HG02885 (cell line): ENCODE results near the gene KIAA1755.
"Not testable (repeated sequence)": the region's sequence is repeated elsewhere in the genome, so short reads cannot be mapped to it uniquely, and the experiment has no call there.

Source experiments
- ATAC-seq: cut with Tn5 transposase; IDR thresholded peaks from one replicate; pipeline ENCODE4 v1.9.1; 2021; ENCODE audit warnings: mild to moderate bottlenecking; ENCODE audit not compliant: unreplicated experiment, poor library complexity

KIAA1755 gene

DNA sequence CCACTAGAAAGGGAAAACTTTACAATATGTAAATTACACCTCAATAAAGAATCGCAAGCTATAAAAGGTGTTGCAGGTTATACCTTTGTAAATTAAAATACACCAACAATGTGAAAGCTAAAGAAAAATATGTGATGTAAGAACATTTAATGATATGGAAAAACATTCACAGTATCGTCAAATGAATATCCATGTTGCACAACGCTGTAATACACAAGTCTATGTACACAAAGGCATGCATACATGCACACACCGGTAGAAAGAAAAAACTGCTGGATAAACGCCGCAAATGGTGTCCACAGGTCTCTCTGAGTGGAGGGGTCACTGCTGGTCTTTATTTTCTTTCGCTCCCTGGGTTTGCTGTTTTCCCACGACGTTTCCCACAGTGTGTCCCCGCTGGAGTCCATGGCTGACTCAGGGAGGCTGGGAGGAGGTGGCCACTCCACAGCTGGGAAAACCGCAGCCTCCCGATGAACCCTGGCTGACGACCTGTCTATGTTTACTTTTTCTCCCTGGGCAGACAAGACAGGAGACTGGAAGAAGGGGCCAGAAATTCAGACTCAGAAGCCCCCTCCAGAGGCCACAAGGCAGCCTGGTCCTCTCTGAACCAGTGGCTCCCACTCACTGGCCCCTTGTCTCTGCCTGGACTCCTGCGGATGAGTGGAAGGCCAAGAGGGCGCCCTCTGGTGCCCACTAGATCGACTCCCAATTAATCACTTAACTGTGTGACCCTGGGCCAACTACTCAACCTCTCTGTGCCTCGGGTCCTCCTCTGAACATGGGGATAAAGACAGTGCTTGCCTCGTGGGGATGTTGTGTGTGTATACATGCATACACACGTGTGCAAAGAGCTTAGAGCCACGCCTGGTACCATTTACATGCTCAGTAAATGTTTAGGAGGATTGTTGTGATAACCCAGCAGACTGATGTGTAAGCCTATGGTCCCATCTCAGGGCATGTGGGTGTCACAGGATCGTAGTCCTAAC, 30.6 kb upstream of the KIAA1755 start:
- no peak for ATAC-seq

DNA sequence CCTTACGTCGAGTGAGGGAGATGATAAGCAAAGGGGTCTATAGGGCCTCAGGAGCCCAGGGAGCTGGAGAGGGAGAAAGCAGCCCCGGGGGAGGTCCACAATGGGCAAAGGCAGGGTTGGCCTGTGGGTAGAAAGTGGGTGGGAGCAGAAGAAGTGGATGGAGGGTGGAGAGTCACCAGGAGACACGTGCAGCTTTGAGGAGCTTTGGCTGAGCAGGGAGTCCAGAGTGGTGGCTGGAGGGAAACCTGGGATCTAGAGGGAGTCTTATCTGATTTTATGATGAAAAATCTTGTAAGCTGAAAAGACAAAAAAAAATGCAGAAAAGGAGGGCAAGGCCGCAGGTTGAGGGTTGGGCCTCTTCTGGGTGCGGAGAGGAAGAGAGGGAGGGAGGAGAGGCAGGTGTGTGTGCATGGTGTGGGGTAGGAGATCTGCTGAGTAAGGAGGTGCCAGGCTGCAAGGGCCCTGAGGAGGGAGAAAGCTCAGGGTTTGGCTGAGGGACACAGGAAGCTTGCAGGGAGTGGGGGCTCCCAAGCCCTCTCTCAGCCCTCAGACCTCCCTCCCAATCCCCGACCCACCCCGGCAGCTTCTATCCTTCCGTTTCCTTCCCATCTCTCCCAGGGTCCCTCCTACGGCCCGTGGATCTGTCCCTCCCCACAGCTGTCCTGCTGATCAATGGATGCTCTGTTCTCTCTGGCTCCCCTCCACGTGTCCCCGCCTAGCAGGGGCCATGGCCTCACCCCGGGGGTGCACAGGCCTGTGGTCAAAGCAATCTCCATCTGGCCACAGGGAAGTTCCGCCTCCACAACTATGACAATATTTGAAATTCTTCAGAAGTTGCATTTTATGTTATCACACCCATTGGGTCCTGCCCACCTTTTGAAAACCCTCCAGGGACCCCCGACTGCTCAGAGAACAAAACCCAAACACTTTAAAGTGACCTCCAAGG, 26.3 kb upstream of the KIAA1755 start:
- ATAC-seq: no peak

DNA sequence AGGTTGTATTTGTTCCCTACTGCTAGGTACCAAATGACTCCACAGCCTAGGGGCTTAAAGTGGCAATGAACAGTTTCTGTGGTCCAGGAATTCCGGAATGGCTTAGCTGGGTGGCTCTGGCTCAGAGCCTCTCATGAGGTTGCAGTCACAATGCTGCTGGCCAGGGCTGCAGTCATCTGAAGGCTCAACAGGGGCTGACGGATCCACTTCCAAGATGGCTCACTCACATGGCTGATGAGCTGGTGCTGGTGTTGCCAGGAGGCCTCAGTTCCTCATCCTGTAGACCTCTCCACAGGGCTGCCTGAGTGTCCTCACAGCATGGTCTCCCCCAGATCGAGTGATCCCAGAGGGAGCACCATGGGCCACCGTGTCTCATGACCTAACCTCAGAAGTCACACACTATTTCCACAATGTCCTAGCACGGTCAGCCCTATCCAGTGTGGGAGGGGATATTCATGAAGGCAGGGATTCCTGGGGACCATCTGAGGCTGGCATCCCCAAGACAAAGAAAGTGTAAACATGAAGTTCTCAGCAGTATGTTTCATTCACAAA, 24.4 kb upstream of the KIAA1755 start:
- no peak for ATAC-seq

DNA sequence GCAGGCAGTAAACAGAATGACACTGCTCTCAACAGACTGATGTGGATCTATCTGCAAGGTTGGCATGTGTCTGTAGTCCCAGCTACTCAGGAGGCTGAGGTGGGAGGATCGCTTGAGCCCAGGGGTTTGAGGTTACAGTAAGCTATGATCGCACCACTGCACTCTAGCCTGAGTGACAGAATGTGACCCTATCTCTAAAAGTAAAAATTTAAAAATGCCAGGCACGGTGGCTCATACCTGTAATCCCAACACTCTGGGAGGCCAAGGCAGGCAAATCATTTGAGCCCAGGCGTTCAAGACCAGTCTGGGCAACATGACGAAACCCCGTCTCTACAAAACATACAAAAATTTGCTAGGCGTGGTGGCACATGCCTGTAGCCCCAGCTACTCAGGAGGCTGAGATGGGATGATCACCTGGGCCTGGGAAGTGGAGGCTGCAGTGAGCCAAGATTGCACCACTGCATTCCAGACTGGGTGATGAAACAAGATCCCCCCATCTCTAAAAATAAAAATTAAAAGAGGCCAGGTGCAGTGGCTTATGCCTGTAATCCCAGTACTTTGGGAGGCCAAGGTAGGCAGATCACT, 23.6 kb upstream of the KIAA1755 start:
- not testable (repeated sequence) for ATAC-seq

DNA sequence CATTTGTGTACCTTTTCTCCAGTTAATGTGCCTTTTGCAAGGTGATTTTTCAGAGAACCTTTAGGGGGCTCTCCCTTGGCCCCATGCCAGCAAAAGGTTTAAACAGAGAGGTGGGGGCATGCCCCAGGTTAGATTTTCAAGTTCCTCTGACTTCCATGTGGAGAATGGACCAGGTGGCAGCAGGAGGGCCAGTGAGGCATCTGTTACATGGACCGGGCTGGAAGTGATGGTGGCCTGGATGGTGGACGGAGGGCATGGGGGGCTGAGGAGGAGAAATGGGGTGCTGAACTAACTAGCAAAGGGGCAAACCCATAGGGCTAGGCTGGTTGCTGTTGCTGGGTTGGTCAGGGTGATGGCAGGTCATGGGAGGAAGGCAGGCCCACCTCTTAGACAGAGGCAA, 22.7 kb upstream of the KIAA1755 start:
- no peak for ATAC-seq

DNA sequence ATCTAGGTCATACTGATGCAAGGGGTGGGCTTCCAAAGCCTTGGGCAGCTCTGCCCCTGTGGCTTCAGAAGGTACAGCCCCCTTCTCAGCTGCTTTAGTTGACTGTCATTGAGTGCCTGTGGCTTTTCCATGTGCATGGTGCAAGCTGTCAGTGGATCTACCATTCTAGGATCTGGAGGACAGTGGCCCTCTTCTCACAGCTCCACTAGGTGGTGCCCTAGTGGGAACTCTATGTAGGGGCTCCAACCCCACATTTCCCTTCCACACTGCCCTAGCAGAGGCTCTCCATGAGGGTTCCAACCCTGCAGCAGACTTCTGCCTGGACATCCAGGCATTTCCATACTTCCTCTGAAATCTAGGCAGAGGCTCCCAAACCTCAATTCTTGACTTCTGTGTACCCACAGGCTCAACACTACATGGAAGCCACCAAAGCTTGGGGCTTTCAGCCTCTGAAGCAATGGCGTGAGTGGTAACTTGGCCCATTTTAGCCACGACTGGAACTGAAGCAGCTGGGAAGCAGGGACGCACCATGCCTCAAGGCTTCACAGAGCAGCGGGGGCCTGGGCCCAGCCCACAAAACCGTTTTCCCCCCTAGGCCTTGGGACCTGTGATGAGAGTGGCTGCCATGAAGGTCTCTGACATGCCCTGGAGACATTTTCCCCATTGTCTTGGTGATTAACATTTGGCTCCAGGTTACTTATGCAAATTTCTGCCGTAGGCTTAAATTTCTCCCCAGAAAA, 20.8 kb upstream of the KIAA1755 start:
- not testable (repeated sequence) for ATAC-seq

DNA sequence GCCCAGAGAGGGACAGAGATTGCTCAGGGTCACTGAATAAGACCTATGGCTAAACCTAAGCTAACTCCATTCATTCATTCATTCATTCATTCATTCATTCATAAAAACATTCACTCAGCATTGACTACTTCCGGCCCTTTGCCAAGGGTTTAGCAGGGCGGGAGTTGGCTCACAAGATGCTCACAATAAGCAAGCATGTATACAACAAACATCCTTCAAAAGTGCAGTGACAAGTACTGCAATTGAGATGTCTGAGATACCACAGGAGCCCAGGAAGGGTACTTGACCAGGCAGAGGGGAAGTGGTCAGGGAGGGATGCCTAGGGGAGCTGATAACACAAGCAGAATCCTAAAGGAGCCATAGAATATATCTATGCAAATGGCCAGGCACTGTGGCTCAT, 18.2 kb upstream of the KIAA1755 start:
- no peak for ATAC-seq

DNA sequence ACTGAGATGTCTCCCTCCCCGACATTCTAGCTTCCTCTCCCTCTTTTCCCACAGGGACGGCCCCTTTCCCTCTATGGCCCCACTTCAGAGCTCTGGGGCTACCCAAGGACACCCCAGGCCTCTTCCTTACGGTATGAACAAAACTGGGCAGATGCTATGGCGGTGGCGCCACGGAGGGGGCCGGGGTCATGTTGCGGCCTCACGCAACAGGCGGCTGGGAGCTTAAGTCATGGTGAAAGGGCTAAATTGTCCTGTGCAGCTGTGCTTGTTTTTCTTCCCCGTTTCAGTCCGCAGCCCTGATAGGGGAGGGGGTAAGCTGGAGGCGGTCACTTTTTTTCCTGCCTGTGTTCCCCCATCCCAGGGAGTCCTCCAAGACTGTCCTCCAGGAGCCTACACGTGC, 17.6 kb upstream of the KIAA1755 start:
- no peak for ATAC-seq

DNA sequence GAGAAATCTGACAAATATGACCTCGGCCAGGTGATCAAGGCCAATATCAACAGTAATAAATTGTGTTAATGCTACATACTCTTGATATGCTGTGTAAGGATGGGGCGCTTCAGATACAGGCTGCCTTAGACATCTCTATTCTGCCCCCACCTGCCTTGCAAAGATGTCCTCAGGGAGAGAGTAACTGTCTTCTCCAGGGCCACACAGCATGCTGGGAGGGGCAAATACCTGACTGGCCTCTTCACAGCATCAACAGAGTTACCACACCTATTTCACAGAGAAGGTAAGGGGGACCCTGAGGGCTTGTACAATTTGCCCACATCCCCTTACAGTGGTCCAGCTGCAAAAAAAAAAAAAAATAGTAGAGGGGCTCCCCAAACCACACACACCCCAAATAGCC, 17.2 kb upstream of the KIAA1755 start:
- no peak for ATAC-seq

DNA sequence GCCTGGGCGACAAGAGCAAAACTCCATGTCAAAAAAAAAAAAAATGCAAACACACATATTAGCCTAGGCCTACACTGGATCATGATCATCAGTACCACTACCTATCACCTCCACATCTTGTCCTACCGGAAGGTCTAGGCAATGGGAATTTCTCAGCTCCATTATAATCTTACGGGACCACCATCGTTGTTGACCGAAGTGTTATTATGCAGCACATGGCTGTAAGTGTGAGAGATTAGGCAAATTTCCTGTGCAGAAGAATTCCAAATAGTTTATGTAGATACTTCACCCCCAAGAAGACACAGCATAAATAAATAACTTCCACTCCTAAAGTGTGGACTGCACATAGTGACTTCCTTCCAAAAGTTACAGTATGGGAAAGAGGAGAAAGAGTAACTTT, 16.8 kb upstream of the KIAA1755 start:
- no peak for ATAC-seq

DNA sequence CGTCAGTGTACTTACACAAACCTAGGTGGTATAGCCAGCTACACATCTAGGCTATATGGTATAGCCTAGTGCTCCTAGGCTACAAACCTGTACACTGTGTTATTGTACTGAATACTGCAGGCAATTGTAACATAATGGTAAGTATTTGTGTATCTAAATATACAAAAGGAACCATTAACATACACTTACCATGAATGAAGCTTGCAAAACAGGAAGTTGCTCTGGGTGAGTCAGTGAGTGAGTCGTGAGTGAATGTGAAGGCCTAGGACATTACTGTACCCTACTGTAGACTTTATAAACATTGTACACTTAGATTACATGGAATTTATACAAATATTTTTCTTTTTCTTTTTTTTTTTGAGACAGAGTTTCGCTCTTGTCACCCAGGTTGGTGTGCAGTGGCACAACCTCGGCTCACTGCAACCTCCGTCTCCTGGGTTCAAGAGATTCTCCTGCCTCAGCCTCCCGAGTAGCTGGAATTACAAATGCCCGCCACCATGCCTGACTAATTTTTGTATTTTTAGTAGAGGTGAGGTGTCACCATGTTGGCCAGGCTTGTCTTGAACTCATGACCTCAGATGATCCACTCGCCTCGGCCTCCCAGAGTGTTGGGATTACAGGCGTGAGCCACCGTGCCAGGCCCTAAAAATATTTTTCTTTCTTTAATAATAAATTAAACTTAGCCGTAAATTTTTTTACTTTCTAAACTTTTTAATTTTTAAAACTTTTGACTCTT, 15.4 kb upstream of the KIAA1755 start:
- no peak for ATAC-seq

DNA sequence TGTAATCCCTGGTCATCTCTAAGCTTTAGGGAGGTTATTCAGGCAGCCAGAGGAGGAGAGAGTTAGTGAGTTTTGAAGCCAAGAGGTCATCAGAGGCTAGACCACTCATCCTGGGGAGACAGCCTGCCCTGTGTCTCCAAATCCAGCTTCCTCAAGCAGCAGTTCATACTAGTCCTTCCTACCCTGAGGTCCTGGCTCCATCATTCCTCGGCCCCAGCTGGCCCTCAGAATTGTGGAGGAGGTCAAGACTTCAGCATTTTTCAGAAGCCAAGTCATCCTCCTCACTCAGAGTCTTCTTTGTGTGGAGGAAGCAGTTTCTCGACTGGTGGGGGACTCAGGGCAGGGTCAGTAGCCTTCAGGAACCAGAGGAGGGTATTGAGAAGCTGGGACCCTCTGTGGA, 12.4 kb upstream of the KIAA1755 start:
- ATAC-seq: no peak

DNA sequence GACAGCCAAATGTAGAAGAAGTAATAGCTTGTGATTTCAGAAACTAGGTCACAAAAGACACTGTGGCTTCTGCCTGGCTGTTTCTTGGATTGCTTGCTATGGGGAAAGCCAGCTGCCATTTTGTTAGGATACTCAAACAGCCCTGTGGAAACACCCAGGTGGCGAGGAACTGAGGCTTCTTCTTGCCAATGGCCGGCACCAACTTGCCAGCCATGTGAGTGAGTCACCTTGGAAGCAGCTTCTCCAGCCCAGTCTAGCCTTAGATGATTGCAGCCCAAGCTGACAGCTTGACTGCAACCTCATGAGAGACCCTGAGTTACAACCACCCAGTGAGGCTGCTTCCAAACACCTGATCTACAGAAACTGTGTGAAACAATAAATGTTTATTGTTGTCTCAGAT, 11.9 kb upstream of the KIAA1755 start:
- ATAC-seq: no peak

DNA sequence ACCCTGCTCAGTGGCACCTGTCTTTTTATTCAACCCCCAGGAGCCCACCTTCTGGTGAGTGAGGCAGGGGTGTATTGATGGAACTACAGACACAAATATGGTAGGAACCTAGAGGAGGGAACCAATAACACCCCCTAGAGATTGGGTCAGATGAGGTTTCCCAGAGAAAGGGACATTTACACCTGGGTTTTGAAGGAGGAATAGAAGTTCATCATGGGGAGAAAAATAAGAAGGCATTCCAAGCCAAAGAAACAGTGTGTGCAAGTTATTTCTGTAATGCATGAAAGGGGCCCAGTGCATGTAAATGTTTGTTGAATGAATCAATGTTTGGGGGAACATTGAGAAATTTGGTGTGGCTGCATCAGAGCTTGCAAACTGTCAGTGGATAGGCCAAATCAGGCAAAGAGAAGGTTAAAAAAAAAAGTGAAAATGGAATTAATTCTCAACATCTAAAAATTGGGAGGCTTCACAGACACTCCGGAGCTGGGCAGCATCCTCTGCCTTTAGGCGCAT, 11.1 kb upstream of the KIAA1755 start:
- ATAC-seq: no peak

DNA sequence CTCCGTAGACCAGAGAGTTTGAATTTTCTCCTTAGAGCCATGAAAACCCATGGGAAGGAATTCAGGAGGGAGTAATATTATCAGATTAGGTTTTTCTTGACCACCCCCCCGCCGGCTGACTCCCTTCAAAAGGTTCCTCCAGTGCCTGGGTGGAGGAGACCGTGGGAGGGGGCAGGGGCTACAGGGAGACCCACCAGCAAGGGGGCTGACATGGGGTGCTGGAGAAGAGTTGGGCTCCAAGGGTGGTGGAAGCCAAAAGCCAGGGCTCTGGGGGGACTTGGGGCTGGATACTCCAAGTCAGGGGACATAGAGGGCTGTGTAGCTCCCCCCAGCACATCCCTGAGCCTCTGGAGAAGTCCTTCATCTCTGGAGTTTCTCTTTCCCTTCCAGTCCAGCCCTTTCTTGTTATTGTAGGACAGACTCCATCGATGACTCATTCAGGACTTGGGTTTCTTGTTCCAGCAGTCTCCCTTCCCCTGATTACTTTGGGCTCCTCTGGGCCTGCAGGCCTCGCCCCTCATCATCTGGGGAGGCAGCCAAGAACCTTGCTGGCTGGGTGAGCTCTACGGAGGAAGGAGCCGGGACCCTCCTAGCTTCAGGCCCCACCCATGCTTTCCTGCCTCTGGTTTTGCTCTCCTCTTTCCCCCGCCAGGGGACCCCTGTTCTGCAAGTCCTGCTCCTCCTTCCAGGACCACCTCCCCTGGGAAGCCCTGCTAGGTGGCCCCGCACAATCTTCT, 10.5 kb upstream of the KIAA1755 start:
- no peak for ATAC-seq

DNA sequence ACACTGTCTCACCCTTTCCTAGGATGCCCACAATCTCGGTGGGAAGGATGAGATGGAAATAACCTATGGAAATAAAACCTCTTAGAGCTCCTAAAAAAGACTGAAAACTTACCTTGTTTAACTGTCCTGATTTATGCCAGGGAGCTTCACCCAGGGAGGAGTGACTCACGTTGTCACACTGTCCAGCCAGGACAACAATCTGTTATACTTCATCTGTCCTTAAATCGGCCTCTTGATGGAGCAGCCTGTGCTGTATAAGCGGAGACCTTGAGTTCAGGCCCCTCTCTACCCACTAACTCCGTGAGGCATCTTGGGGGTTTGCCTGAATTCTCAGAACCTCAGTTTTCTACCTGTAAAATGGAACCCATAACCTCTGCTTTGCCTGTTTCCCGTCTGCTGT, 9.2 kb upstream of the KIAA1755 start:
- no peak for ATAC-seq

DNA sequence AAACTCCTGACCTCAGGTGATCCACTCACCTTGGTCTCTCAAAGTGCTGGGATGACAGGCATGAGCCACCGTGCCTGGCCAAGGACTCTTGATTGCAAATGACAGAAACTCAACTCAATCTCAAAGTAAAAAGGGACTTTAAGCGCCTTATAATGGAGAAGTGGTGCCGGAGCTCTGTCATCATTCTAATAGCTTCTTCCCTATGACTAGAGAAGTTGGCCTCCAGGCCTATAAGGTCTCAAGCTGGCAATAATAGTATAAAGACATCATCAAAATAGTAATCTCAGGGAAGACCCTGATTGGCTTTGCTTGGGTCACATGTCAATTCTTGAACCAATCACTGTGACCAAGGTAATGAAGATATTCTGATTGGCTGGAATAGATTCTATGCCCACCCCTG, 8.5 kb upstream of the KIAA1755 start:
- ATAC-seq: no peak

DNA sequence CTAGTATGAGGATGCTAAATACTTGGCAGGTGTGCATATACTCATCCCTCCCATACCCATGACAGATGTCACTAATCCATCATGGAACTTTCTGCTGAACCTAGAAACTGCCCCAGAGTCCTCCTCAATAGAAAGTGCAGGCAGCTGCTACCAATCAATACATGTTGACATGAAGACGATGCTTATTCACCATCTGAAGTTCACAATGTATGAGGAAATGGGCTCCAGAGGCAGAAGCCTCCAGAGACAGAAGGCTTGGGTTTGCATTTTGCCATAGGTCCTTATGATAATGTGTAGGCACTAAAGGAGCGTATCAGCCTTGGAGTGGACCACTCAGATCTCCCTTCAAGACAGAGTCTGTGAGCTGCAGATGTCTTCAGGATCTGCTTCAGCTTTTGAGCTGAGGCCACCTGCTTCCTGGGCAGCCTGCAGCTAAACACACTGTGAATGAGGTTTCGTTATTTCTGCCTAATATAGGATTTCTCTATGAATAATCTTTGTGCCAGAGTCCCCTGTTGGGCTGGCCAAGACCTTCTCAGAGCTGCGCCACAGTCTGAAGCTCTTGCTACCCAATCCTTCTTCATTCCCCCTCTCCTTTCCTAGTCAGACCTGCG, 7.5 kb upstream of the KIAA1755 start:
- ATAC-seq: no peak
